Keratinocyte (primary cell): Measurements from ENCODE around the gene SHANK1.

Source experiments
- EZH2 ChIP-seq: IDR thresholded peaks from one replicate; pipeline ENCODE4 v1.6.1; 2012; ENCODE audit warnings: inconsistent platforms, mild to moderate bottlenecking, low read length, moderate library complexity
- TF ChIP-seq, protein P1 (sequence below), 3 experiments: IDR thresholded peaks in 1 of 3; conservative IDR thresholded peaks in 1 of 3; optimal IDR thresholded peaks in 1 of 3; 2 replicates in 2 of 3; 3 replicates in 1 of 3; pipeline versions ENCODE3 to v1.5.1; 2011; ENCODE audit warnings: low read length in 3 of 3, mild to moderate bottlenecking in 3 of 3, moderate library complexity in 2 of 3, control low read depth in 1 of 3, inconsistent platforms in 1 of 3; ENCODE audit not compliant: insufficient read depth in 2 of 3; ENCODE audit errors: extremely low read depth in 1 of 3

DNA sequence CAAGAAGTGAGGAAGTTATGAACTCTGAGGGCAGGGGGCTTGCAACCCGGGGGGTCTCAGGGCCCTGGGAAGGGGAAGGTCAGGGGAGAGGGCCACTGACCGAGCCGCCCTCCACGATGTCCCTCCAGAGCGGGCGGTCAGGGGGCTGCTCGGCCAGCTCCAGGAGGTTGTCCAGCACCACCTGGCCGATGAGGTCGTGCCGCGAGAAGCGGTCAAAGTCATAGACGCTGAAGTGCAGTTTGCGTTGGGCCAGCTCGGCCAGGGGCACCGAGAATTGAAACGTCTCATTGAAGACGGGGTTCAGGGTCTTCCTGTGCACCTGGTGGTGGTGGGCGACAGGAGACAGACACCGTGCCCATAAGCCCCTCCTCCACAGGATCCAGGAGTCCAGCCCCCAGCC is 90.4 kb downstream of the SHANK1 start:
- TF ChIP-seq EZH2 = no peak
- TF ChIP-seq, protein P1, sequence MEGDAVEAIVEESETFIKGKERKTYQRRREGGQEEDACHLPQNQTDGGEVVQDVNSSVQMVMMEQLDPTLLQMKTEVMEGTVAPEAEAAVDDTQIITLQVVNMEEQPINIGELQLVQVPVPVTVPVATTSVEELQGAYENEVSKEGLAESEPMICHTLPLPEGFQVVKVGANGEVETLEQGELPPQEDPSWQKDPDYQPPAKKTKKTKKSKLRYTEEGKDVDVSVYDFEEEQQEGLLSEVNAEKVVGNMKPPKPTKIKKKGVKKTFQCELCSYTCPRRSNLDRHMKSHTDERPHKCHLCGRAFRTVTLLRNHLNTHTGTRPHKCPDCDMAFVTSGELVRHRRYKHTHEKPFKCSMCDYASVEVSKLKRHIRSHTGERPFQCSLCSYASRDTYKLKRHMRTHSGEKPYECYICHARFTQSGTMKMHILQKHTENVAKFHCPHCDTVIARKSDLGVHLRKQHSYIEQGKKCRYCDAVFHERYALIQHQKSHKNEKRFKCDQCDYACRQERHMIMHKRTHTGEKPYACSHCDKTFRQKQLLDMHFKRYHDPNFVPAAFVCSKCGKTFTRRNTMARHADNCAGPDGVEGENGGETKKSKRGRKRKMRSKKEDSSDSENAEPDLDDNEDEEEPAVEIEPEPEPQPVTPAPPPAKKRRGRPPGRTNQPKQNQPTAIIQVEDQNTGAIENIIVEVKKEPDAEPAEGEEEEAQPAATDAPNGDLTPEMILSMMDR (optimal IDR thresholded peaks at IDR 0.05 in 1 of 3, IDR thresholded peaks at IDR 0.05 in 1 of 3, conservative IDR thresholded peaks at IDR 0.05 in 1 of 3; ENCODE audit: extremely low read depth in 1 of 3, insufficient read depth in 2 of 3, low read length in 3 of 3) = no peak
